ENCODE results near the gene PIP5K1B. TPM values are rescaled to one million over a fixed set of nuclear protein-coding genes. Genes with fewer than 3 reads are reported as not detected.

PIP5K1B gene
- total and polyA plus RNA-seq, 2 of the 13 experiments (the other 11 are each of a cell fraction or from before 2014, with no cell fraction given) = 15.8 to 17.5 TPM

DNA sequence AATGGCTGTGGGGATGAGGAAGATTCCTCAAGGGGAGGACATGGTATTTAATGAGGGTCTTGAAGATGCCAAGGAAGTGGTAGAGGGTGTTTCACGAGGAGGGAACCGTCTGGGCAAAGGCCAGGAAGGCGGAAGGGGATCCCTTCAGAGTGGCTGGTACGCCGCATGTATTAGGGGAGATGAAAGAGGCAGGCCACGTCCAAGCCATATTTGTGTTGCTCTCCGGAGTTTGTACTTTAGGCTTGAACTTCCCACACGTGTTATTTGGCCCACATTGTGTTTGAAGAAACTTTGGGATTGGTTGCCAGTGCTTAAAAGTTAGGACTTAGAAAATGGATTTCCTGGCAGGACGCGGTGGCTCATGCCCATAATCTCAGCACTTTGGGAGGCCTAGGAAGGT is 331.8 kb downstream of the PIP5K1B start (continued):
- TF ChIP-seq ZNF724P (CRISPR knock-in tag; IDR thresholded peaks at IDR 0.05; ENCODE audit: borderline replicate concordance) = 0 out of 2 replicates have a peak, but pooled peaks have one; percentile 20
- 0 out of 2 replicates have a peak, but pooled peaks have one; percentile 22 for TF ChIP-seq ZMYM3 (CRISPR knock-in tag; IDR thresholded peaks at IDR 0.05)
- TF ChIP-seq ZNF143 (CRISPR knock-in tag; IDR thresholded peaks at IDR 0.05) = no peak
- TF ChIP-seq ZMYM2 (CRISPR knock-in tag; IDR thresholded peaks at IDR 0.05) = 0 out of 2 replicates have a peak, but pooled peaks have one; percentile 39
- TF ChIP-seq ZSCAN21 (CRISPR knock-in tag; IDR thresholded peaks at IDR 0.05; ENCODE audit: borderline replicate concordance) = no peak
- 0 out of 2 replicates have a peak, but pooled peaks have one; percentile 29 for TF ChIP-seq PHF21A (CRISPR knock-in tag; IDR thresholded peaks at IDR 0.05)
- no peak for TF ChIP-seq IRX3 (CRISPR knock-in tag; IDR thresholded peaks at IDR 0.05; ENCODE audit: borderline replicate concordance, low read depth)
- TF ChIP-seq FOXC1 (CRISPR knock-in tag; IDR thresholded peaks at IDR 0.05; ENCODE audit: borderline replicate concordance) = no peak
- no peak for TF ChIP-seq ZFP1 (CRISPR knock-in tag; IDR thresholded peaks at IDR 0.05)
- TF ChIP-seq, protein P1, sequence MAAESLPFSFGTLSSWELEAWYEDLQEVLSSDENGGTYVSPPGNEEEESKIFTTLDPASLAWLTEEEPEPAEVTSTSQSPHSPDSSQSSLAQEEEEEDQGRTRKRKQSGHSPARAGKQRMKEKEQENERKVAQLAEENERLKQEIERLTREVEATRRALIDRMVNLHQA (CRISPR knock-in tag; IDR thresholded peaks at IDR 0.05) = no peak
- TF ChIP-seq RXRB (CRISPR knock-in tag; IDR thresholded peaks at IDR 0.05; ENCODE audit: borderline replicate concordance) = peak; percentile 6; the same call in 1 of the 2 replicates
- no peak for TF ChIP-seq ZNF816 (CRISPR knock-in tag; IDR thresholded peaks at IDR 0.05; ENCODE audit: borderline replicate concordance)
- peak; percentile 31; the same call in 1 of the 2 replicates for TF ChIP-seq MYC (CRISPR knock-in tag; IDR thresholded peaks at IDR 0.05; ENCODE audit: borderline replicate concordance)
- TF ChIP-seq GATAD2A (CRISPR knock-in tag; IDR thresholded peaks at IDR 0.05) = peak; percentile 48; the same call in 1 of the 2 replicates
- TF ChIP-seq SMAD3 (CRISPR knock-in tag; IDR thresholded peaks at IDR 0.05) = no peak
- no peak for TF ChIP-seq ZNF451 (CRISPR knock-in tag; IDR thresholded peaks at IDR 0.05)
- no peak for TF ChIP-seq ZNF615 (CRISPR knock-in tag; IDR thresholded peaks at IDR 0.05; ENCODE audit: borderline replicate concordance)
- no peak for TF ChIP-seq ZNF543 (CRISPR knock-in tag; IDR thresholded peaks at IDR 0.05)
- TF ChIP-seq, protein P2, sequence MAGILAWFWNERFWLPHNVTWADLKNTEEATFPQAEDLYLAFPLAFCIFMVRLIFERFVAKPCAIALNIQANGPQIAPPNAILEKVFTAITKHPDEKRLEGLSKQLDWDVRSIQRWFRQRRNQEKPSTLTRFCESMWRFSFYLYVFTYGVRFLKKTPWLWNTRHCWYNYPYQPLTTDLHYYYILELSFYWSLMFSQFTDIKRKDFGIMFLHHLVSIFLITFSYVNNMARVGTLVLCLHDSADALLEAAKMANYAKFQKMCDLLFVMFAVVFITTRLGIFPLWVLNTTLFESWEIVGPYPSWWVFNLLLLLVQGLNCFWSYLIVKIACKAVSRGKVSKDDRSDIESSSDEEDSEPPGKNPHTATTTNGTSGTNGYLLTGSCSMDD (CRISPR knock-in tag; IDR thresholded peaks at IDR 0.05) = no peak
- TF ChIP-seq, protein P3, sequence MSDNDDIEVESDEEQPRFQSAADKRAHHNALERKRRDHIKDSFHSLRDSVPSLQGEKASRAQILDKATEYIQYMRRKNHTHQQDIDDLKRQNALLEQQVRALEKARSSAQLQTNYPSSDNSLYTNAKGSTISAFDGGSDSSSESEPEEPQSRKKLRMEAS (IDR thresholded peaks at IDR 0.05) = peak; percentile 82
- TF ChIP-seq ZNF12 (CRISPR knock-in tag; IDR thresholded peaks at IDR 0.05) = no peak
- TF ChIP-seq ZNF441 (CRISPR knock-in tag; IDR thresholded peaks at IDR 0.05; ENCODE audit: borderline replicate concordance) = 0 out of 2 replicates have a peak, but pooled peaks have one; percentile 22
- TF ChIP-seq, protein P4, sequence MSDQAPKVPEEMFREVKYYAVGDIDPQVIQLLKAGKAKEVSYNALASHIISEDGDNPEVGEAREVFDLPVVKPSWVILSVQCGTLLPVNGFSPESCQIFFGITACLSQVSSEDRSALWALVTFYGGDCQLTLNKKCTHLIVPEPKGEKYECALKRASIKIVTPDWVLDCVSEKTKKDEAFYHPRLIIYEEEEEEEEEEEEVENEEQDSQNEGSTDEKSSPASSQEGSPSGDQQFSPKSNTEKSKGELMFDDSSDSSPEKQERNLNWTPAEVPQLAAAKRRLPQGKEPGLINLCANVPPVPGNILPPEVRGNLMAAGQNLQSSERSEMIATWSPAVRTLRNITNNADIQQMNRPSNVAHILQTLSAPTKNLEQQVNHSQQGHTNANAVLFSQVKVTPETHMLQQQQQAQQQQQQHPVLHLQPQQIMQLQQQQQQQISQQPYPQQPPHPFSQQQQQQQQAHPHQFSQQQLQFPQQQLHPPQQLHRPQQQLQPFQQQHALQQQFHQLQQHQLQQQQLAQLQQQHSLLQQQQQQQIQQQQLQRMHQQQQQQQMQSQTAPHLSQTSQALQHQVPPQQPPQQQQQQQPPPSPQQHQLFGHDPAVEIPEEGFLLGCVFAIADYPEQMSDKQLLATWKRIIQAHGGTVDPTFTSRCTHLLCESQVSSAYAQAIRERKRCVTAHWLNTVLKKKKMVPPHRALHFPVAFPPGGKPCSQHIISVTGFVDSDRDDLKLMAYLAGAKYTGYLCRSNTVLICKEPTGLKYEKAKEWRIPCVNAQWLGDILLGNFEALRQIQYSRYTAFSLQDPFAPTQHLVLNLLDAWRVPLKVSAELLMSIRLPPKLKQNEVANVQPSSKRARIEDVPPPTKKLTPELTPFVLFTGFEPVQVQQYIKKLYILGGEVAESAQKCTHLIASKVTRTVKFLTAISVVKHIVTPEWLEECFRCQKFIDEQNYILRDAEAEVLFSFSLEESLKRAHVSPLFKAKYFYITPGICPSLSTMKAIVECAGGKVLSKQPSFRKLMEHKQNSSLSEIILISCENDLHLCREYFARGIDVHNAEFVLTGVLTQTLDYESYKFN (CRISPR knock-in tag; conservative IDR thresholded peaks at IDR 0.05) = peak; percentile 26; the same call in 1 of the 2 replicates
- TF ChIP-seq RAD51 (IDR thresholded peaks at IDR 0.05; ENCODE audit: borderline replicate concordance) = no peak
- no peak for TF ChIP-seq TCF12 (IDR thresholded peaks at IDR 0.05)
- TF ChIP-seq TCF12 (CRISPR knock-in tag; IDR thresholded peaks at IDR 0.05) = no peak
- TF ChIP-seq, protein P5, sequence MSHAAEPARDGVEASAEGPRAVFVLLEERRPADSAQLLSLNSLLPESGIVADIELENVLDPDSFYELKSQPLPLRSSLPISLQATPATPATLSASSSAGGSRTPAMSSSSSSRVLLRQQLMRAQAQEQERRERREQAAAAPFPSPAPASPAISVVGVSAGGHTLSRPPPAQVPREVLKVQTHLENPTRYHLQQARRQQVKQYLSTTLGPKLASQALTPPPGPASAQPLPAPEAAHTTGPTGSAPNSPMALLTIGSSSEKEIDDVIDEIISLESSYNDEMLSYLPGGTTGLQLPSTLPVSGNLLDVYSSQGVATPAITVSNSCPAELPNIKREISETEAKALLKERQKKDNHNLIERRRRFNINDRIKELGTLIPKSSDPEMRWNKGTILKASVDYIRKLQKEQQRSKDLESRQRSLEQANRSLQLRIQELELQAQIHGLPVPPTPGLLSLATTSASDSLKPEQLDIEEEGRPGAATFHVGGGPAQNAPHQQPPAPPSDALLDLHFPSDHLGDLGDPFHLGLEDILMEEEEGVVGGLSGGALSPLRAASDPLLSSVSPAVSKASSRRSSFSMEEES (CRISPR knock-in tag; IDR thresholded peaks at IDR 0.05) = peak; percentile 19; the same call in 1 of the 2 replicates
